ENCODE data around the gene PTH2. TPM values are rescaled to one million over a fixed set of nuclear protein-coding genes. Genes with fewer than 3 reads are reported as not detected.
A peak's percentile ranks its signal among the peaks of the same experiment; 100 is the strongest.

PTH2 gene
- polyA plus RNA-seq, 1 donor from 2014 or later = not detected

- peak within 1 kb of the TSS; percentile 93 for H3K4me2 ChIP-seq (ENCODE audit: low read length)
- no peaks in the 10 kb centered on the region for H3K9me3 ChIP-seq (ENCODE audit: low read length)
- H4K20me1 ChIP-seq (ENCODE audit: insufficient read depth) = no peaks in the 10 kb centered on the region
- H3K9ac ChIP-seq (ENCODE audit: low read length) = peak within 1 kb of the TSS; percentile 91
- H3K27ac ChIP-seq (ENCODE audit: low read length) = peak within 1 kb of the TSS; percentile 99
- peaks cover 5% of the 10 kb centered on the region for H3F3A ChIP-seq (ENCODE audit: insufficient read depth, low read length, poor library complexity, severe bottlenecking)
- H3K4me3 ChIP-seq (ENCODE audit: low read length) = peak within 1 kb of the TSS; percentile 85
- TF ChIP-seq MXI1 (conservative IDR thresholded peaks at IDR 0.05; ENCODE audit: poor library complexity, severe bottlenecking) (peak; percentile 87), TAF1 (IDR thresholded peaks at IDR 0.05; ENCODE audit: low read depth) (peak; percentile 80), SMC3 (conservative IDR thresholded peaks at IDR 0.05; ENCODE audit: poor library complexity) (peak; percentile 37), POLR2AphosphoS5 (IDR thresholded peaks at IDR 0.05) (peak; percentile 99), EP300 (conservative IDR thresholded peaks at IDR 0.05; ENCODE audit: poor library complexity, severe bottlenecking) (peak; percentile 28), RAD21 (conservative IDR thresholded peaks at IDR 0.05) (no peak), EZH2 (IDR thresholded peaks at IDR 0.05; ENCODE audit: borderline replicate concordance, insufficient read depth, low read length, poor library complexity, severe bottlenecking) (no peak)
- TF ChIP-seq, protein P1, sequence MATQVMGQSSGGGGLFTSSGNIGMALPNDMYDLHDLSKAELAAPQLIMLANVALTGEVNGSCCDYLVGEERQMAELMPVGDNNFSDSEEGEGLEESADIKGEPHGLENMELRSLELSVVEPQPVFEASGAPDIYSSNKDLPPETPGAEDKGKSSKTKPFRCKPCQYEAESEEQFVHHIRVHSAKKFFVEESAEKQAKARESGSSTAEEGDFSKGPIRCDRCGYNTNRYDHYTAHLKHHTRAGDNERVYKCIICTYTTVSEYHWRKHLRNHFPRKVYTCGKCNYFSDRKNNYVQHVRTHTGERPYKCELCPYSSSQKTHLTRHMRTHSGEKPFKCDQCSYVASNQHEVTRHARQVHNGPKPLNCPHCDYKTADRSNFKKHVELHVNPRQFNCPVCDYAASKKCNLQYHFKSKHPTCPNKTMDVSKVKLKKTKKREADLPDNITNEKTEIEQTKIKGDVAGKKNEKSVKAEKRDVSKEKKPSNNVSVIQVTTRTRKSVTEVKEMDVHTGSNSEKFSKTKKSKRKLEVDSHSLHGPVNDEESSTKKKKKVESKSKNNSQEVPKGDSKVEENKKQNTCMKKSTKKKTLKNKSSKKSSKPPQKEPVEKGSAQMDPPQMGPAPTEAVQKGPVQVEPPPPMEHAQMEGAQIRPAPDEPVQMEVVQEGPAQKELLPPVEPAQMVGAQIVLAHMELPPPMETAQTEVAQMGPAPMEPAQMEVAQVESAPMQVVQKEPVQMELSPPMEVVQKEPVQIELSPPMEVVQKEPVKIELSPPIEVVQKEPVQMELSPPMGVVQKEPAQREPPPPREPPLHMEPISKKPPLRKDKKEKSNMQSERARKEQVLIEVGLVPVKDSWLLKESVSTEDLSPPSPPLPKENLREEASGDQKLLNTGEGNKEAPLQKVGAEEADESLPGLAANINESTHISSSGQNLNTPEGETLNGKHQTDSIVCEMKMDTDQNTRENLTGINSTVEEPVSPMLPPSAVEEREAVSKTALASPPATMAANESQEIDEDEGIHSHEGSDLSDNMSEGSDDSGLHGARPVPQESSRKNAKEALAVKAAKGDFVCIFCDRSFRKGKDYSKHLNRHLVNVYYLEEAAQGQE (IDR thresholded peaks at IDR 0.05; ENCODE audit: borderline replicate concordance) = peak; percentile 75
- TF ChIP-seq, protein P2, sequence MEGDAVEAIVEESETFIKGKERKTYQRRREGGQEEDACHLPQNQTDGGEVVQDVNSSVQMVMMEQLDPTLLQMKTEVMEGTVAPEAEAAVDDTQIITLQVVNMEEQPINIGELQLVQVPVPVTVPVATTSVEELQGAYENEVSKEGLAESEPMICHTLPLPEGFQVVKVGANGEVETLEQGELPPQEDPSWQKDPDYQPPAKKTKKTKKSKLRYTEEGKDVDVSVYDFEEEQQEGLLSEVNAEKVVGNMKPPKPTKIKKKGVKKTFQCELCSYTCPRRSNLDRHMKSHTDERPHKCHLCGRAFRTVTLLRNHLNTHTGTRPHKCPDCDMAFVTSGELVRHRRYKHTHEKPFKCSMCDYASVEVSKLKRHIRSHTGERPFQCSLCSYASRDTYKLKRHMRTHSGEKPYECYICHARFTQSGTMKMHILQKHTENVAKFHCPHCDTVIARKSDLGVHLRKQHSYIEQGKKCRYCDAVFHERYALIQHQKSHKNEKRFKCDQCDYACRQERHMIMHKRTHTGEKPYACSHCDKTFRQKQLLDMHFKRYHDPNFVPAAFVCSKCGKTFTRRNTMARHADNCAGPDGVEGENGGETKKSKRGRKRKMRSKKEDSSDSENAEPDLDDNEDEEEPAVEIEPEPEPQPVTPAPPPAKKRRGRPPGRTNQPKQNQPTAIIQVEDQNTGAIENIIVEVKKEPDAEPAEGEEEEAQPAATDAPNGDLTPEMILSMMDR (IDR thresholded peaks at IDR 0.05; ENCODE audit: poor library complexity, severe bottlenecking) = no peak
- H3K79me2 ChIP-seq (replicated peaks; ENCODE audit: insufficient read depth, low read length) = peaks cover 6% of the 10 kb centered on the region
- H3K27me3 ChIP-seq (ENCODE audit: insufficient read depth, low read depth, low read length) = no peaks in the 10 kb centered on the region
- H2AFZ ChIP-seq (ENCODE audit: low read depth, low read length) = peak within 1 kb of the TSS; percentile 92
- no peaks in the 10 kb centered on the region for H3K36me3 ChIP-seq (ENCODE audit: insufficient read depth, low read length)
- no peaks in the 10 kb centered on the region for H3K9me2 ChIP-seq (ENCODE audit: insufficient read depth, low read length)
These were observed 29.9 kb upstream of the PTH2 start, which contains the start of gene ALDH16A1 for GRCh38 chr19:49453013-49453756. Gene ALDH16A1, plus strand, starts transcription at chr19:49453225. Its CDS starts 107 bp downstream, at chr19:49453332.

- Histone ChIP-seq H3K9me2 (ENCODE audit: insufficient read depth, low read length) (no peaks in the 10 kb centered on the region), H3K9ac (ENCODE audit: low read length) (peak within 1 kb of the TSS; percentile 91), H3K79me2 (replicated peaks; ENCODE audit: insufficient read depth, low read length) (peaks cover 6% of the 10 kb centered on the region), H3F3A (ENCODE audit: insufficient read depth, low read length, poor library complexity, severe bottlenecking) (peaks cover 5% of the 10 kb centered on the region), H3K4me3 (ENCODE audit: low read length) (peak within 1 kb of the TSS; percentile 85), H3K9me3 (ENCODE audit: low read length) (no peaks in the 10 kb centered on the region), H3K4me2 (ENCODE audit: low read length) (peak within 1 kb of the TSS; percentile 45), H4K20me1 (ENCODE audit: insufficient read depth) (no peaks in the 10 kb centered on the region), H3K36me3 (ENCODE audit: insufficient read depth, low read length) (no peaks in the 10 kb centered on the region), H3K27ac (ENCODE audit: low read length) (peak within 1 kb of the TSS; percentile 99), H3K27me3 (ENCODE audit: insufficient read depth, low read depth, low read length) (no peaks in the 10 kb centered on the region), H2AFZ (ENCODE audit: low read depth, low read length) (peak within 1 kb of the TSS; percentile 94)
- peak; percentile 97 for TF ChIP-seq POLR2AphosphoS5 (IDR thresholded peaks at IDR 0.05)
- TF ChIP-seq, protein P2 (IDR thresholded peaks at IDR 0.05; ENCODE audit: poor library complexity, severe bottlenecking) = peak; percentile 55
- TF ChIP-seq SMC3 (conservative IDR thresholded peaks at IDR 0.05; ENCODE audit: poor library complexity) = peak; percentile 33
- TF ChIP-seq RAD21 (conservative IDR thresholded peaks at IDR 0.05) = peak; percentile 22
- no peak for TF ChIP-seq EZH2 (IDR thresholded peaks at IDR 0.05; ENCODE audit: borderline replicate concordance, insufficient read depth, low read length, poor library complexity, severe bottlenecking)
- TF ChIP-seq MXI1 (conservative IDR thresholded peaks at IDR 0.05; ENCODE audit: poor library complexity, severe bottlenecking) = peak; percentile 86
- no peak for TF ChIP-seq EP300 (conservative IDR thresholded peaks at IDR 0.05; ENCODE audit: poor library complexity, severe bottlenecking)
- TF ChIP-seq TAF1 (IDR thresholded peaks at IDR 0.05; ENCODE audit: low read depth) = no peak
- TF ChIP-seq, protein P1 (IDR thresholded peaks at IDR 0.05; ENCODE audit: borderline replicate concordance) = peak; percentile 54
These were observed 28.4 kb upstream of the PTH2 start, which contains the start of gene PIH1D1 for GRCh38 chr19:49451430-49452181. Gene PIH1D1, minus strand, starts transcription at chr19:49451814. Its CDS starts 240 bp downstream, at chr19:49451574.

Data from neural cell (in vitro differentiated cells).